ENCODE results near the gene ARHGAP30.

The ARHGAP30 gene

GRCh38 chr1:161090617-161091016 is 20.9 kb upstream of the ARHGAP30 start:
- DNase-seq: no peak

DNA sequence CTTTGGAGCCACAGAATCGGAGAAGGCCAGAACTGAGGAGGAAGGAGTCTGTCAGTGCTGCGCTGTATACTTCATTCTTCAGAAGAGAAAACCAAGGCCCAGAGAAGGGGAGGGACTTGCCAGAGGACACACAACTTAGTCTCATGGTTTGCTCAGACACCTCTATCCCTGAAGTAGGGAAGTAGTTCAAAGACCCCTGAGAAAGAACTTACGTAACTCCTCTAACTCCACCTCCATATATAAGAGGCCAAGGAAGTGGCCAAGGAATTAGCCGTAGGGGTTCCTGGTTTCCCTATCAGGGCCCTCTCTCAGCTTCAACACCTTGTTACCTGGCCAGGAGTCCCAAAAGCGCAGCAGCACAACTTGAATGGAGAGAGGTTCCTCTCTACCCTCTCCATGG is 20.2 kb upstream of the ARHGAP30 start:
- DNase-seq: no peak

- DNase-seq: no peak
Observed at GRCh38 chr1:161089251-161089924, 19.7 kb upstream of the ARHGAP30 start, which contains the start of gene NECTIN4. Gene NECTIN4, minus strand, starts transcription at chr1:161089558. Its CDS starts 262 bp downstream, at chr1:161089296.

DNA sequence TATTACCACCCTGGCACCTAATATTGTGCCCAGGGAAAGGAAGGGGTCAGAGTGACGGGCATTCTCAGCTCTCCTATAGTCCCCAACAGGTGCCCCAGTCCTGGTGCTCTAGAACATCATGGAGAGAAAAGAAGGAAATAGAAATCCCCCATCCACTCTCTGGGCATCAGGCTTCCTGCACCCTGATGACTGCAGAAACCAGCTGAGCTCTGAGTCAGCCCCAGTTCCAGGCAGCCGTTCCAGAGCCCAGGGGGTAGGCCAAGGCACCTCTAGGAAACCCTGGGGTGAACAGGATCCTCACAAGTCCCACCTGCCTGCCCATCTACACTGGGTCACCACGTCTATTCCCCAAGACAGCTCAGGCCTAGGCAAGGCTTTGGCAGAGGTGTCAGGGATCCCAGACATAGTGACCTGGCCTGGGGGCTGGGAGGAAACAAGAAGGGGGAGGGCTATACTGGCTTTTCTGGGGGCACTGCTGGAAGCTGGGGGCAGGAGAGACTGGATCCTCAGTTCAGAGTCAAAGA is 19.0 kb upstream of the ARHGAP30 start:
- no peak for DNase-seq

DNA sequence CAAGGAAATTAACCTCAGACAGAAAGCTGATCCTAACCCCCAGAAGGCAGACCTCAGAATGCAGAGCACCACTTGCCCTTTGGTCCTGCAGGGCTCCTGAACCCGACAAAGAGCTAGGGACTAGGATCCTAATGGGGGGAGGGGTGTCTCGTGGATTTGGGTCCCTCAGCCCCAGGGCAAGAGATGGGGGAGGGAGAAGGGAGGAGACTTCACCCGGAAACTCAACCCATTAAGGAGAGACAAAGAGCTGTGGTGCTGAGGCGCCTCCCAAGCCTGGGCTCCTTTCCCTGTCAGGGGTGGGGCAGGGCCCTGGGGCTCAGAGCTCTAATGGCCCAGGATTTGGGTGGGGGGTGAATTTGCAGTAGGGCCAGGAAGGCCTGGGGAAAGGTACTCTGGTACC is 16.8 kb upstream of the ARHGAP30 start:
- DNase-seq: no peak

DNA sequence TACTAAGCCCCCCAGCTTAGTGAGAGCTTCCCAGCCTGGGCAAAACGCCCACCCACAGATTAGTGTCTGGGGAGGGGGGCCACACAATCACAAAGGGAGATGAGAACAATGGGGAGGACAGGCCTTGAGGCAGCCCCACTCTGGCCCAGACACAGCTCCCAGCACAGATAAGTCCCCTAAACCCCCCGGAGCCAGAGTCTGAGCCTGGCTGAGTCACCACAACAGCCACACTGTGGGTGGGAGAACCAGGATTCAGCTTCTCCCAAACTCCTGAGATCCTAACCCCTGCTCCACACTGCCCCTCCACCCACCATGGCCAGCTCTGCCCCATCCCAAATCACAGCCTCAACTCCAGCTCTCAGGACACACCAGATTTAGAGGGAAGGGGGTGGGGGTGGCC is 15.5 kb upstream of the ARHGAP30 start:
- DNase-seq: no peak

DNA sequence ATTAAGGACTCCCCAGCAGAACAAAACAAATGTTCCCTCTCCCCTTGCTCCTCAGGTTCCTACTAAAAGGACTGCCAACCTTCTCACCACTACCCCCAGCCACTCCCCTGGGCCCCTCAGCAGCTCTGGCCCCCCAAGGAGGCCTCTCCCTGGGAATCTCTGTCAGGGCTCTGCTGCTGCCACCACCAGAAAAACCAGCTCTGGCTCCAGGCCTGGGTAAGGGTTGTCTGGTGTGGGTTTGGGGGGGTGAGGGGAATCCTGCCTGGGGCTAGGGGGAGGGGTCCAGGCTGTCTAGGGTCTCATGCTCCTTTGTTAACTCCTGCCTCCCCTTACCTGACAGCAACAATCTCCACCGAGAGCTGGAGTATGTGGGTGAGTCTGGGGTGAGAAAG is 14.9 kb upstream of the ARHGAP30 start:
- DNase-seq: no peak

GRCh38 chr1:161083748-161084596 is 14.3 kb upstream of the ARHGAP30 start:
- no peak for DNase-seq

DNA sequence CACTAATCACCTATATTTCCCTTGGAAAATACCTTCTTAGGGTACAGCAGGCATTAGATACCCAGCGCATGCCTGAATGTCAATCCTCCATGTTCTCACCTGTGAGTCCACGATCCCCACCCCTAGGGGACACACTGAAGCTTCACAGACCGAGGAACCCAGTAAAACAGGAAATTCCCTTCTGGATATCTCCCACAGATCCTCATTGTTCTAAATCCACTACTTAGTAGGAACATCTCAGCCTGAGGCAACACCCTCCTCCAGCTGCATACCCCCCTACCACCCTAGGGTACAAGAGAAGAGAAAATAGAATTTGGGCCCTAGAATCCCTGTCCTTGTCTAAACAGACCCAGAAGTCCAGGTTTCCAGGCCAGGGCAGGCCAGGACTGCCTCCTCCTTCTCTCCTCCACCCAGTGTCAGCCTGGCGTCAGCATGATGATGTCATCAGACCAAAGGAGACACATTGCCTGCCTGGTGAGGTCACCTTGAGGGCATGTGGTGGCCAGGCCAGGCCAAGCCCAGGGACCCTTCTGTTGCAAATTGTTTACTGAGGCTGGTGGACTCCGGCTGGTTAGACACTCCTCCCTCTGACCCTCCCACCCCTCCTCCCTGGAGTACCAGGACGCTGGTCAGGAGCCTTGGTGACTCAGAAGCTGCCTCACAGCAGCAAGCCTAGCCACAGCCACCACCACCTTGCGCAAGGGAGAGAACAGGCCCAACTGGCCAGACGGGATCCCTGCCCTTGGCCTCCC is 13.5 kb upstream of the ARHGAP30 start:
- DNase-seq: no peak

DNA sequence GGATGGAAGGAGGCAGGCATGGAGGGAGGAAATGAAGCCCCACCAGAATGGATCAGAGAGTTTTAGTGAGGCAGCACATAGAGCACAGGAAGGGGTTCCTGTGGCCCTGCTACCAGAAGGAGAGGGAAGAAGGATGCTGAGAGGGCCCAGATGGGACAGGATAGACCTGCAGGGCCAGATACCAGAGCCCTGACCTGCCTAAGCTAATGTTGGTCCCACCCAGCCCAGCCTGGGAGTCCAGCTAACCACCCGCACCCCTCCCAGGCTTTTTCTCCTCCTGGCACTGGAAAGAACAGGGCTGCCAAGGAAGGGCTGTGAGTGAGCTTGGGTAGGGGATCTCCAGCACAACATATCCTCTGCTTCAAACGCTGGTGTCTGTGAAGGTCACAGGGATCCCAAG is 12.8 kb upstream of the ARHGAP30 start:
- DNase-seq: no peak

GRCh38 chr1:161081519-161081918 is 11.8 kb upstream of the ARHGAP30 start:
- no peak for DNase-seq

DNA sequence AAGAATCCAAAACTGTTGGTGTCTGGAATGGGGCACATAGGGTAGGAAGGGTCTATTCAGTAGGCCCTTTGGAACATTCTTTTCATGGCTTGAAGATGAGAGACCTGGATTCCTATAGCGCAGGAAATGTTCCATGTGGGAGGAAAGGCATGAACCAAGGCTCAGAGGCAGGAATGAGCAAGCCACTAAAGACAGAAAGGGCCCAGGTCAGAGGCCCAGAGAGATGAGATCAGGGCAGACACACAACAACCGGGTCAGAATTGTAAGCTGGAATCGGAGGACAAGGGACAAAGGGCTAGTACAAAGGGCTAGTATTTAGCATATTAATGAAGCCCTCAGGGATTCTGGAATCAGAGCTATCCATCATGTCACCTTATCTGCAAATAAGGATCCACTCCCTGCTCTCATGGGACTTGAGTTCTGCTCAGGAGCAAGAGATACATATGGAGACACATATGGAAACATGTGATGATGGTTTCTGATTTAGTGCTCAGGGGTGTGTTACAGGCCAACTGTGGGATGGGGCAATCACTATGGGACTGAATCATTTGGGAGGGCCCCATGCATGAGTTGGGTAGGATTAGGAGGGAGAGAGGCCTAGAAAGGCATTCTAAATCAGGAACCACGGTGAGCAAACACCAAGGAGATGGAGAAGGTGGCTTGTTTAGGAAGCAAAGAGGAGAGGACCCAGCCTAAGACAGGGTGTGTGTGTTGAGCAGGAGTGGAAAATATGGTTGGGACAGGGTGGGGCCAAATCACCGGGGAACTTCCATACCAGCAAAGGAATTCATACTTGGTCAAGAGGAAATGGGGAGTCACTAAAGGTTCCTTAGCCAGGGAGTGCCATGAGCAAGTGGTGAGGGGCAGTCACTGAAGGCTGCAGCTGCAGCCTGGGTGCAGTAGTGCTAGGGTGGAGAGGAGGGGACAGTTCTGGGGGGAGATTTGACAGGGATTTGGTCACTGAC is 11.0 kb upstream of the ARHGAP30 start:
- no peak for DNase-seq

GRCh38 chr1:161079436-161080110 is 9.9 kb upstream of the ARHGAP30 start:
- no peak for DNase-seq

DNA sequence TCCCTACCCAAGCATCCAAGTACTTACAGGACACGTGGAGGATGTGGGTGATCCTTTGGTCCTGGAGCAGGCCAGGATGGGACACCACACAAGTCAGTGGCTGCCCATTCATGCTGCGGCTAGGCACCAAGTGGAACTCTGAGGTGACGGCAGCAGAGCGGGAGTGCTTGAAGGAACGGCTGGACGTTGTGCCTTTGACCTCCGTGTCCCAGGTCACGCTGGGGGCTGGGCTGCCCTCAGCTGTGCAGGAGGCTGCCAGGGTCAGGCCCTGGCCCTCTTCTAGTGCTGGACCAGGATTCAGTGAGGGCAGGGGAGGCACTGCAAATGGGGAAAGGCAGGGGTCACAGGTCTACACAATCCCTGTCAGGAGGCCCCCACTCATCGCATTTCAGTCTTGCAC is 7.7 kb upstream of the ARHGAP30 start:
- DNase-seq: no peak

DNA sequence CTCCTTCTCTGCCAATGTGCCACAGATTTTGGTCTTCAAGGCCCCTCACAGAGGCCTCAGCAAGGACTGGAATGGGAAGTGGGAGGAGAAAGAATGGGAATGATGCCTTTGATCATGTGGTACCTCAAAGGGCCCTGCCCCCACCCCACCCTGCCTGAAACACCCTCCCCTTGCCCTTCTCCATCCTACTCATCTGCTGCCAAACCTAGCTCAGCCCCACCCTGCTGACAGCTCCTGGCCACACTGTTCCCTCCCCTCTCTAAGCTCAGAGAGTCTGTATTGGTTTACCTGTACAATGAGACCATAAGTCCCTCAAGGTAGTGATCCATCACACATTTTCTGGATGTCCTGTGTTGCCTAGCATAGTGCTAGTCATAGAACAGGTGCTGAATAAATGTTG is 6.7 kb upstream of the ARHGAP30 start:
- no peak for DNase-seq

DNA sequence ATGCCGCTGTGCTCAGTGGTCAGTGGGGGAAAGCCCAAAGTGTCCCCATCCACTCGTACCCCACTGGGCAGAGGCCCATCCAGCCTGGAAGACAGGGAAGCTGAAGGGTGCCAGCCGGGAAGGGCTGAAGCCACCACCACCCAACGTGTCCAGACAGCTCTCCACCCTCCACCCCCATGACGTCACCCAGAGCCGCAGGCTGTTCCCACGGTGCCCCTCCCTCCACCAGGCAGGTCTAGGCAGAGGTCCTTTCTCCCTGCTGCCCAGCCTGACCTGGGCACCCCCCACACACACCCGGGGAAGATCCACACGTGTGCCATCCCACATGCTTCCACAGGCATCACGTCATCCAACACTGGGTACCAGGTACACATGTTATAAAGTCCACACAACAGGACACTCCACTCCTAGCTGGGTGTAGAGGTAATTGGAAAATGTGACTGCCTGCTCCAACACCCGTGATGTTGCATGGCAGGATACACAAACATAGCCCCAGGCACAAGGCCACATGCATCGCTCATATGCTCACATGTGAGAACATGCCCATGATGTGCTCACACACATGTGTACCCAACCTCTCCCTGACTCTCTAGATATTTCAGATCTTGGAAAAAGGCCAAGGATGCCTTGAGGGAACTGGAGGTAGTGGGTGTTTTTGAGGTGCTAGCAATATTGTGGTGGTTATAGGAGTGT is 5.1 kb upstream of the ARHGAP30 start:
- DNase-seq: no peak

GRCh38 chr1:161073474-161074121 is 3.9 kb upstream of the ARHGAP30 start:
- no peak for DNase-seq

DNA sequence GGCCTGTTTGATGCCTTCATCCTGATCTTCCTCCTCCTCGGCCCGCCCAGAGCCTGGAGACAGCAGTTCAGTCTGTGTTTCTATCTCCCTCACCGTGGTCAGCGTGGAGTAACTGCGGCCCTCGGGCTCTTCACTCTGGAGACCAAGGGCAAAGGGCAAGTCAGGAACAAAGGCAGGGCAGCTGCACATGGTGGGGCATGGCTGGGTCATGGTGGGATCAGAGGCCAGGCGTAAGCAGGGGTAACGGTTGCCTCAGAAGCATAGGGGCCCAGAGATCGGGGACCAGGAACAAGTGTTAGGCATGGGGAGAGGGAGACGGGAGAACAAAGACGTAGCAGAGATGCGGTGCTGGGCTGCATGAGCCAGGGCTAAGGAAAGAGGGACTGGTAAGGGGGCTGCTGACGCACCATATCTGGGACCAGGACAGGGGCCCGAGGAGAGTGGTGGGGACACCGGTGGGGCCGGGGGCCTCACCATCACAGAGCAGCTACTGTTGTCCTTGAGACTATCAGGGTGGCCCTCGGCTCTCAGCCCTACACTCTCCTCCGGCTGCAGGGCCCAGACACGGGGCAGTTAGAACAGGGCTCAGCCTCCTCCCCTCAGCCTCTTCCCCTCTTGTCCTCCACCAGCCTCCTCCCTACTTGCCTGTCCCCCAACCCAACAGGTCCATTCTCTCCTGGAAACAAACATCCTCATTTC is 3.2 kb upstream of the ARHGAP30 start:
- DNase-seq: no peak

DNA sequence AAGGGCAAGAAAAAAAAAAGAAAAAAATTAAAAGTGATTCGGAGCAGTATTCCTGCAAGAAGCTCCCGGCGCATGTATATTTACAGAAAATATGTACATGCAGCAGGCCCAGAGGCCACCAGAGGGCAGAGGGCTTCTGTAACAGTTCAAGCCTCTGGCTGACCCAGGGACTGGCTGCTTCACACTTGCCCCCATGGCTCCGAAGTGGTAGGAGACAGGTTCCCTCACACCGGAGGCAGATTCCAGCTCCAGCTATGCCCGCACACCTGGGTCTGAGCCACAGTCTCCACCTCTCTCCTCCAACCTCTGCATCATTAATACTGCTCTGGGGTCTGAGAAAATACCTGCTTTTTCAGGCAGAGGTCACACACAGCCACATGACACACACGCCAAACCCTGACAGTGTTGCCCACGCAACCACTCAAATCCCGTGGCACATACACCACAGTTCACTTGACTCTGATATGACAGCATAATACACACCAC is 2.2 kb upstream of the ARHGAP30 start:
- no peak for DNase-seq

GRCh38 chr1:161070761-161071160 is 1.1 kb upstream of the ARHGAP30 start:
- DNase-seq: no peak
